ENCODE results near the gene FHL3.
"Not testable (repeated sequence)": the region's sequence is repeated elsewhere in the genome, so short reads cannot be mapped to it uniquely, and the experiment has no call there.

FHL3 gene

GRCh38 chr1:37983546-37983945 is 21.8 kb downstream of the FHL3 start:
- no peak for DNase-seq (ENCODE audit: low read depth)

GRCh38 chr1:37978541-37978940 is 26.8 kb downstream of the FHL3 start:
- no peak for DNase-seq (ENCODE audit: low read depth)

- DNase-seq (ENCODE audit: low read depth) = peak; percentile 44
Measured at GRCh38 chr1:37975083-37975482, 30.2 kb downstream of the FHL3 start.

GRCh38 chr1:37974567-37974966 is 30.7 kb downstream of the FHL3 start:
- no peak for DNase-seq (ENCODE audit: low read depth)

- DNase-seq (ENCODE audit: low read depth) = not testable (repeated sequence)
Measured at GRCh38 chr1:37973684-37974083, 31.6 kb downstream of the FHL3 start.

- no peak for DNase-seq (ENCODE audit: low read depth)
Measured at GRCh38 chr1:37965301-37965700, 40.0 kb downstream of the FHL3 start.

GRCh38 chr1:37964106-37964505 is 41.2 kb downstream of the FHL3 start:
- not testable (repeated sequence) for DNase-seq (ENCODE audit: low read depth)

GRCh38 chr1:37958690-37959089 is 46.6 kb downstream of the FHL3 start:
- peak; percentile 53 for DNase-seq (ENCODE audit: low read depth)

GRCh38 chr1:37955685-37956084 is 49.6 kb downstream of the FHL3 start:
- no peak for DNase-seq (ENCODE audit: low read depth)

- no peak for DNase-seq (ENCODE audit: low read depth)
Measured at GRCh38 chr1:37954316-37954971, 50.9 kb downstream of the FHL3 start.

GRCh38 chr1:37952738-37953137 is 52.6 kb downstream of the FHL3 start:
- DNase-seq (ENCODE audit: low read depth) = no peak

- DNase-seq (ENCODE audit: low read depth) = no peak
Measured at GRCh38 chr1:37951783-37952624, 53.3 kb downstream of the FHL3 start.

GRCh38 chr1:37951041-37951782 is 54.1 kb downstream of the FHL3 start:
- no peak for DNase-seq (ENCODE audit: low read depth)

GRCh38 chr1:37949524-37950152 is 55.7 kb downstream of the FHL3 start:
- no peak for DNase-seq (ENCODE audit: low read depth)

- DNase-seq (ENCODE audit: low read depth) = no peak
Measured at GRCh38 chr1:37948841-37949240, 56.5 kb downstream of the FHL3 start.

- DNase-seq (ENCODE audit: low read depth) = no peak
Measured at GRCh38 chr1:37948166-37948565, 57.1 kb downstream of the FHL3 start.

- DNase-seq (ENCODE audit: low read depth) = no peak
Measured at GRCh38 chr1:37947364-37947763, 58.0 kb downstream of the FHL3 start.
